ENCODE results near the gene LRP11. TPM values are rescaled to one million over a fixed set of nuclear protein-coding genes. Genes with fewer than 3 reads are reported as not detected.

The LRP11 gene
- total RNA-seq, 2 experiments from 2014 or later, result 1.5 TPM

GRCh38 chr6:149781715-149782114, 82.4 kb downstream of the LRP11 start:
- no peak overlapping the region for H2AFZ ChIP-seq (ENCODE audit: low read length)
- H3K36me3 ChIP-seq (ENCODE audit: insufficient read depth, low read length), result peaks cover 72% of the 10 kb centered on the region
- no peaks in the 10 kb centered on the region for H3K4me1 ChIP-seq (ENCODE audit: insufficient read depth, low read length, poor library complexity, severe bottlenecking)
- peaks cover 5% of the 10 kb centered on the region; the same call in 1 of the 2 replicates for H3K79me2 ChIP-seq (ENCODE audit: insufficient read depth, low read depth, low read length)
- no peak for TF ChIP-seq CTCF (conservative IDR thresholded peaks at IDR 0.05; ENCODE audit: low read length)
- no peak for TF ChIP-seq EZH2phosphoT487 (IDR thresholded peaks at IDR 0.05; ENCODE audit: borderline replicate concordance, low read depth, low read length)
- H4K20me1 ChIP-seq (ENCODE audit: insufficient read depth, low read length), result no peaks in the 10 kb centered on the region
- intact Hi-C loops (cut with micrococcal nuclease; ENCODE audit: unreplicated experiment), result no loop called here
- no peak overlapping the region for H3K4me3 ChIP-seq (ENCODE audit: low read depth, low read length, poor library complexity, severe bottlenecking)
- no peaks in the 10 kb centered on the region for H3K9me3 ChIP-seq (ENCODE audit: low read length)
- CTCF ChIA-PET (ENCODE audit: unreplicated experiment), result no interaction called here
- H3K4me2 ChIP-seq (ENCODE audit: low read length), result no peak overlapping the region
- DNase-seq (ENCODE audit: low spot score), result no peak
- no peaks in the 10 kb centered on the region for H3K9me2 ChIP-seq (ENCODE audit: insufficient read depth, low read length)
- POLR2A ChIA-PET, result interaction anchor here (0.7 kb wide), 1 partner anchor 13 kb away, joined by 4 read pairs; no protein-coding TSS in a partner anchor
- no TSS peak for BruUV-seq (replicated peaks)
- H3K27ac ChIP-seq (ENCODE audit: low read depth, low read length, poor library complexity, severe bottlenecking), result no peak overlapping the region

GRCh38 chr6:149779644-149779963, 84.6 kb downstream of the LRP11 start:
- DNase-seq (ENCODE audit: low spot score), result no peak
- ChIA-PET CTCF (ENCODE audit: unreplicated experiment) (no interaction called here), POLR2A (interaction anchor here (0.7 kb wide), 1 partner anchor 27 kb away, joined by 3 read pairs; no protein-coding TSS in a partner anchor)
- Histone ChIP-seq H4K20me1 (ENCODE audit: insufficient read depth, low read length) (no peaks in the 10 kb centered on the region), H3K4me3 (ENCODE audit: low read depth, low read length, poor library complexity, severe bottlenecking) (no peak overlapping the region), H3K4me2 (ENCODE audit: low read length) (no peak overlapping the region), H3K9me2 (ENCODE audit: insufficient read depth, low read length) (no peaks in the 10 kb centered on the region), H2AFZ (ENCODE audit: low read length) (no peak overlapping the region), H3K4me1 (ENCODE audit: insufficient read depth, low read length, poor library complexity, severe bottlenecking) (no peaks in the 10 kb centered on the region), H3K79me2 (ENCODE audit: insufficient read depth, low read depth, low read length) (peaks cover 5% of the 10 kb centered on the region; the same call in 1 of the 2 replicates), H3K27ac (ENCODE audit: low read depth, low read length, poor library complexity, severe bottlenecking) (no peak overlapping the region), H3K36me3 (ENCODE audit: insufficient read depth, low read length) (peaks cover 90% of the 10 kb centered on the region), H3K9me3 (ENCODE audit: low read length) (no peaks in the 10 kb centered on the region)
- no TSS peak for BruUV-seq (replicated peaks)
- TF ChIP-seq EZH2phosphoT487 (IDR thresholded peaks at IDR 0.05; ENCODE audit: borderline replicate concordance, low read depth, low read length), result no peak
- TF ChIP-seq CTCF (conservative IDR thresholded peaks at IDR 0.05; ENCODE audit: low read length), result no peak
- intact Hi-C loops (cut with micrococcal nuclease; ENCODE audit: unreplicated experiment), result no loop called here

- H4K20me1 ChIP-seq (ENCODE audit: insufficient read depth, low read length), result no peaks in the 10 kb centered on the region
- H2AFZ ChIP-seq (ENCODE audit: low read length), result no peak overlapping the region
- peaks cover 90% of the 10 kb centered on the region for H3K36me3 ChIP-seq (ENCODE audit: insufficient read depth, low read length)
- ChIA-PET POLR2A (interaction anchor here (0.6 to 1.1 kb wide), 6 partner anchors 14 to 379 kb away, joined by 3 to 5 read pairs (median 3); no protein-coding TSS in a partner anchor), CTCF (ENCODE audit: unreplicated experiment) (no interaction called here)
- peaks cover 5% of the 10 kb centered on the region; the same call in 1 of the 2 replicates for H3K79me2 ChIP-seq (ENCODE audit: insufficient read depth, low read depth, low read length)
- no peak for DNase-seq (ENCODE audit: low spot score)
- H3K9me3 ChIP-seq (ENCODE audit: low read length), result no peaks in the 10 kb centered on the region
- H3K4me3 ChIP-seq (ENCODE audit: low read depth, low read length, poor library complexity, severe bottlenecking), result no peak overlapping the region
- BruUV-seq (replicated peaks), result no TSS peak
- TF ChIP-seq EZH2phosphoT487 (IDR thresholded peaks at IDR 0.05; ENCODE audit: borderline replicate concordance, low read depth, low read length) (no peak), CTCF (conservative IDR thresholded peaks at IDR 0.05; ENCODE audit: low read length) (no peak)
- H3K4me2 ChIP-seq (ENCODE audit: low read length), result no peak overlapping the region
- H3K4me1 ChIP-seq (ENCODE audit: insufficient read depth, low read length, poor library complexity, severe bottlenecking), result no peaks in the 10 kb centered on the region
- H3K27ac ChIP-seq (ENCODE audit: low read depth, low read length, poor library complexity, severe bottlenecking), result no peak overlapping the region
- no peaks in the 10 kb centered on the region for H3K9me2 ChIP-seq (ENCODE audit: insufficient read depth, low read length)
- intact Hi-C loops (cut with micrococcal nuclease; ENCODE audit: unreplicated experiment), result no loop called here
Observed at GRCh38 chr6:149777624-149778023, 86.5 kb downstream of the LRP11 start.

Measured in OCI-LY7 (cell line).